ENCODE measurements around the gene FMNL1. TPM values are rescaled to one million over a fixed set of nuclear protein-coding genes. Genes with fewer than 3 reads are reported as not detected.

FMNL1 gene
- polyA plus RNA-seq, 1 donor (not counting 4 experiments of a cell fraction or from before 2014, with no cell fraction given) = 0.46 TPM

- Histone ChIP-seq H3K9me1 (ENCODE audit: control insufficient read depth, extremely low read depth, insufficient read depth, low read length) (no peaks in the 10 kb centered on the region), H3K9me3 (ENCODE audit: control insufficient read depth, low read depth, low read length) (no peaks in the 10 kb centered on the region), H3K27ac (ENCODE audit: control insufficient read depth, insufficient read depth, low read length) (no peak overlapping the region), H2AFZ (ENCODE audit: control insufficient read depth, low read length) (no peak overlapping the region), H3K36me3 (ENCODE audit: control insufficient read depth in 2 of 2, extremely low read depth in 1 of 2, insufficient read depth in 2 of 2, low read length in 2 of 2) (no peaks in the 10 kb centered on the region), H3K79me2 (ENCODE audit: control insufficient read depth, insufficient read depth, low read length) (no peaks in the 10 kb centered on the region), H3K4me1 (ENCODE audit: control insufficient read depth, extremely low read depth, insufficient read depth, low read length) (peaks cover 26% of the 10 kb centered on the region), H3K9ac (ENCODE audit: control insufficient read depth, extremely low read depth, insufficient read depth, low read length) (no peak overlapping the region), H3K27me3 (ENCODE audit: control insufficient read depth, extremely low read depth, insufficient read depth, low read length) (no peaks in the 10 kb centered on the region), H3K4me2 (ENCODE audit: control insufficient read depth, extremely low read depth, insufficient read depth, low read depth, low read length) (no peak overlapping the region), H3K4me3 (ENCODE audit: control insufficient read depth in 2 of 3, extremely low read depth in 1 of 3, insufficient read depth in 2 of 3, low read depth in 1 of 3, low read length in 3 of 3) (no peak overlapping the region), H4K20me1 (ENCODE audit: control insufficient read depth, extremely low read depth, insufficient read depth, low read length) (no peaks in the 10 kb centered on the region)
- FAIRE-seq (no peak), DNase-seq (ENCODE audit: low read depth, low spot score) (no peak)
- dilution Hi-C loops (cut with MboI; ENCODE audit: extremely low pct_ligation_motif_present, low sequenced_read_pairs) = no loop called here
- no peak for TF ChIP-seq CTCF (optimal IDR thresholded peaks at IDR 0.05 in 1 of 3, IDR thresholded peaks at IDR 0.05 in 1 of 3, conservative IDR thresholded peaks at IDR 0.05 in 1 of 3; ENCODE audit: extremely low read depth in 1 of 3, insufficient read depth in 2 of 3, low read length in 3 of 3)
- TF ChIP-seq EZH2 (IDR thresholded peaks at IDR 0.05; ENCODE audit: low read length) = no peak
Observed at GRCh38 chr17:45177563-45177962, 44.1 kb upstream of the FMNL1 start.

- no peak overlapping the region for H3K4me3 ChIP-seq (ENCODE audit: control insufficient read depth in 2 of 3, extremely low read depth in 1 of 3, insufficient read depth in 2 of 3, low read depth in 1 of 3, low read length in 3 of 3)
- peak overlapping the region; percentile 33 for H2AFZ ChIP-seq (ENCODE audit: control insufficient read depth, low read length)
- no peaks in the 10 kb centered on the region for H3K9me3 ChIP-seq (ENCODE audit: control insufficient read depth, low read depth, low read length)
- H3K4me1 ChIP-seq (ENCODE audit: control insufficient read depth, extremely low read depth, insufficient read depth, low read length) = peaks cover 9% of the 10 kb centered on the region
- H3K9me1 ChIP-seq (ENCODE audit: control insufficient read depth, extremely low read depth, insufficient read depth, low read length) = no peaks in the 10 kb centered on the region
- H3K27ac ChIP-seq (ENCODE audit: control insufficient read depth, insufficient read depth, low read length) = peak overlapping the region; percentile 26
- no peak for DNase-seq (ENCODE audit: low read depth, low spot score)
- FAIRE-seq = peak; percentile 64
- dilution Hi-C loops (cut with MboI; ENCODE audit: extremely low pct_ligation_motif_present, low sequenced_read_pairs) = no loop called here
- no peak for TF ChIP-seq CTCF (optimal IDR thresholded peaks at IDR 0.05 in 1 of 3, IDR thresholded peaks at IDR 0.05 in 1 of 3, conservative IDR thresholded peaks at IDR 0.05 in 1 of 3; ENCODE audit: extremely low read depth in 1 of 3, insufficient read depth in 2 of 3, low read length in 3 of 3)
- TF ChIP-seq EZH2 (IDR thresholded peaks at IDR 0.05; ENCODE audit: low read length) = no peak
- H3K36me3 ChIP-seq (ENCODE audit: control insufficient read depth in 2 of 2, extremely low read depth in 1 of 2, insufficient read depth in 2 of 2, low read length in 2 of 2) = no peaks in the 10 kb centered on the region
- no peak overlapping the region for H3K9ac ChIP-seq (ENCODE audit: control insufficient read depth, extremely low read depth, insufficient read depth, low read length)
- H3K27me3 ChIP-seq (ENCODE audit: control insufficient read depth, extremely low read depth, insufficient read depth, low read length) = no peaks in the 10 kb centered on the region
- peak overlapping the region; percentile 17 for H3K4me2 ChIP-seq (ENCODE audit: control insufficient read depth, extremely low read depth, insufficient read depth, low read depth, low read length)
- no peaks in the 10 kb centered on the region for H4K20me1 ChIP-seq (ENCODE audit: control insufficient read depth, extremely low read depth, insufficient read depth, low read length)
- no peaks in the 10 kb centered on the region for H3K79me2 ChIP-seq (ENCODE audit: control insufficient read depth, insufficient read depth, low read length)
Observed at GRCh38 chr17:45184144-45184543, 37.5 kb upstream of the FMNL1 start.
